NCI-H524 (cell line): Measurements from ENCODE around the gene BTRC.
"Not testable (repeated sequence)": the region's sequence is repeated elsewhere in the genome, so short reads cannot be mapped to it uniquely, and the experiment has no call there.

Experiments used
- DNase-seq, 2 experiments: peaks; one replicate each; lab custom pipeline; 2025; lab: John Stamatoyannopoulos, UW

The BTRC gene

DNA sequence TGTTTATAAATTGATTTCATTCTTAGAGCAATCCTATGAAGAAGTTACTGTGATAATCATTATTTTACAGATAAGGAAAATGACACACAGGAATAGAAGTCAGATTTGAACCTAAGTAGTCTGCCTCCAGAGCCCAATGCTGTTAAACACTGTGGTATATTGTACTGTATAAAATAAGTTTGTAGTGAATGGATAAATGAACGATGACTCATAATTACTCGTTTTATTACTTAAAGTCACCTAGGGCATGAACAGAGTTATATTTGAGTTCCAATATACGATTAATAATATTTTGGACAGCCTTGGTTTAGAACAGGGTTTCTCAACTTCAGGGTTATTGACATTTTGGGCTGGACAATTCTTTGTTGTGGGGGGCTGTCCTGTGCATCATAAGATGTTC is 7.8 kb upstream of the BTRC start:
- no peak for DNase-seq

DNA sequence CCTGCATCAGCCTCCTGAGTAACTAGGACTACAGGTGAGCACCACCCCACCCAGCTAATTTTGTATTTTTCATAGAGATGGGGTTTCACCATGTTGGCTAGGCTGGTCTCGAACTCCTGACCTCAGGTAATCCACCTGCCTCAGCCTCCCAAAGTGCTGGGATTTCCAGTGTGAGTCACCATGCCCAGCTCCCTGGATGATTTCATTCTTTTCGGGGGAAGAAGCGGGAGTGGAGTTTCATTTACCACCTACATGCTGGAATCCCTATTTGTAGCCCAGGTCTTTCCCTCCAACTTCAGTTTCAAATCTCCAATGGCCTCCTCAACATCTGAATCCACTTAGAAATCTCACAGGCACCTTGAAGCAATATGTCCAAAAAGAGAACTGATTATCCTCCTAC is 2.9 kb upstream of the BTRC start:
- DNase-seq = no peak

GRCh38 chr10:101351477-101351876 is 2.5 kb upstream of the BTRC start:
- DNase-seq = peak in 1 of 2 experiments; percentile 6

DNA sequence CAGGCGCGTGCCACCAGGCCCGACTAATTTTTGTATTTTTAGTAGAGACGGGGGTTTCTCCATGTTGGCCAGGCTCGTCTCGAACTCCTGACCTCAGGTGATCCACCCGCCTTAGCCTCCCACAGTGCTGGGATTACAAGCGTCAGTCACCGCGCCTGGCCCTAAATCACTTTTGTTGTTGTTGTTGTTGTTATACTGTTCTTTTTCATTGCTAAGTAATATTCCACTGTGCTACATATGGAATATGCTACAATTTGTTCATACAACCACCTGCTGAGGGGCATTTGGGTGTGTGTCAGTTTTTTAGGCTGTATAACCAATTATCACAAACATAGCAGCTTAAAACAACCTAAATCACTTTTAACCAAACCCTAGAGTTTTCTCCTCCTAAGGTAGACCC is 1.1 kb upstream of the BTRC start:
- not testable (repeated sequence) for DNase-seq

- DNase-seq = peak in 1 of 2 experiments; percentile 43
Measured at GRCh38 chr10:101354328-101355071, 535 bp downstream of the BTRC start.

DNA sequence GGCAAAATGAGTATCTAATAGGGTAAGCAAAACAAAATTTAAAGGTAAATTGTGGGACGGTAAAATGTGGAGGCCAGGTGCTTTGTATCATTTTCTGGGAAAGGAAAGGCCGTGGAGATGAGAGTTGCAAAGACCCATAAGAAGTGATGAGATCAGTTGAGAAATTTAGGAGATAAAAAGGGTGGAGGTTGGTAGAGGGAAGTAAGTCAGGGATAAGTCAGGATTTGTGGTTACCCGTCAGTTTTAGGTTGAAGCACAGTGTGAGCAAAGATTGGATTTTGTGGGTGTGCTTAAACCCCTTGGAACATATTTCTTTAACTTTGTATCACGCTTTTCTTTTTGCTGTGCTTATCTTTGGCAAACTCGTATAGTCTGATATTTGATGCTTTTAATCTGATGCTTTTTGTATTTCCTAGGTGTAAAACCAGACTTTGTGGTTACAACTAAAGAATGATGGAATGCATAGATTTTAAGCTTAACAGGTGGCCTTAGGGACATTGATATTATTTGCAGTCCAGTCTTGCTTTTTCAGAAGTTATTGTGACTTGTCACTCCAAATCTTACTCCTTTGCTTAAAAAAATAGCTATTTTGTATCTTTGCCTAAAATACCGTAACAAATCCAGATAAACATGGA is 1.2 kb downstream of the BTRC start:
- DNase-seq = no peak

DNA sequence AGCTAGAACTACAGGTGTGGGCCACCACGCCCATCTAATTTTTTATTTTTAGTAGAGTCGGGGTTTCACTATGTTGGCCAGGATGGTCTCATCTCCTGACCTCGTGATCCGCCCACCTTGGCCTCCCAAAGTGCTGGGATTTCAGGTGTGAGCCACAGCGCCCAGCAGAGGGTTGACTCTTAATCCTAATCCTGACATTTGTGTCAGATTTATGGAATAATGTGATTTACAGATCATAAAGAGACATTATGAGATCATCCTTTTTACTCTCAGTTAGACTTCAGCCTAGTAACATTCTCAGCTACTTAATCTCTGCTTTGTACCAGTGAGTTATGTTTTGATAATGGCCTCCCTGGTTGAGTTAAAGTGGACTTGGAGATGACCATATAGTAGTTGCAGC is 2.2 kb downstream of the BTRC start:
- DNase-seq = no peak

GRCh38 chr10:101357958-101358357 is 4.0 kb downstream of the BTRC start:
- no peak for DNase-seq

DNA sequence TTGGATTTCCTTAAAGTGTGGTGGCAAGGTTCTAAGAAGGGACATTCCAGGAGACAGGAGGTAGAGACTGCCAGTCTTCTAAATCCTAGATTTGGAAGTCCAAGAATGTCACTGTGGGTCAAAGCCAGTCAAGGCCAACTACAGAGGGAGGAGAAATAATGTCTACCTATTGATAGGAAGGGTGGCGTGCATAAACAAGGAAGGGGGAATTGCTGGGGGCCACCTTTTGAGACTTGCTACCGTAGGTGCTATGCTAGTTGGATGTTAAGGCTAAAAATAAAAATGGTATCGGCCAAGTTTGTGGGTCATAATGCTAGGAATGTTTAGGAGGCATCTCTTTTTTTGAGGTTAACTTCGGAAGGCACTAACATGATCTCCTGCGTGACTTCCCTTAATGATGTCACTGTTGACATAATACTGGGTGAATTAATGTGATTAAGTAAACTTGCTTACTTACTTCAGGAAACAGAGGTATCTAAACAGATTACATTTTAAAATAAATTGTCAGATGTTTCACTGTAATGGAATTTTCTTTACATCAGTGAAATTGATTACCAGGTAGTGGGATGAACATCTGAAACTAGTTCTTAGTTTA is 4.8 kb downstream of the BTRC start:
- no peak for DNase-seq

- DNase-seq = not testable (repeated sequence)
Measured at GRCh38 chr10:101360090-101360489, 6.1 kb downstream of the BTRC start.

GRCh38 chr10:101360841-101361240 is 6.9 kb downstream of the BTRC start:
- DNase-seq = not testable (repeated sequence)

GRCh38 chr10:101363850-101364400 is 10.0 kb downstream of the BTRC start:
- no peak for DNase-seq

DNA sequence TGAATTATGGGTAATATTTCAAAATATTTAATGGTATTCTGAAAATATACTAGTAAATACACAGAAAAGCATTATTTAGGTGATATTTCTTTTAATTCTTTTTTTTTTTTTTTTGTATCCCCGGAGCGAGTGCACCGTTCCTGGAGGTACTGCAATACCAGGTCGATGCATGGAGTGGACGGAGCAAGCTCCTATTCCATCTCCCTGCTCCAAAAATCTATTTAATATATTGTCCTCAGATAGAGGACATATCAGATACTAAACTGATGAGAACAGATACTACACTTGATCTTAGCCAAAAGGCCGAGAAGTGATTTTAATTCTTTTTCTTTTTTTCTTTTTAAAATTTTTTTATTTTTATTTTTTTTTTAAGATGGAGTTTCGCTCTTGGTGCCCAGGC is 10.8 kb downstream of the BTRC start:
- no peak for DNase-seq

GRCh38 chr10:101367569-101368453 is 13.8 kb downstream of the BTRC start:
- no peak for DNase-seq

- no peak for DNase-seq
Measured at GRCh38 chr10:101373063-101373462, 19.1 kb downstream of the BTRC start.

DNA sequence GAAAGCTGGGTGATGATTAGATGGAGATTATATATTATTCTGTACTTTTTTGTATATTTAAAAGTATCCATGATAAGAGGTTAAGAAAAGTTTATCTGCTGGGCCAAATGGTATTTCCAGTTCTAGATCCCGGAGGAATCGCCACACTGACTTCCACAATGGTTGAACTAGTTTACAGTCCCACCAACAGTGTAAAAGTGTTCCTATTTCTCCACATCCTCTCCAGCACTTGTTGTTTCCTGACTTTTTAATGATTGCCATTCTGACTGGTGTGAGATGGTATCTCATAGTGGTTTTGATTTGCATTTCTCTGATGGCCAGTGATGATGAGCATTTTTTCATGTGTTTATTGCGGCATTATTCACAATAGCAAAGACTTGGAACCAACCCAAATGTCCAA is 20.0 kb downstream of the BTRC start:
- DNase-seq = not testable (repeated sequence)

DNA sequence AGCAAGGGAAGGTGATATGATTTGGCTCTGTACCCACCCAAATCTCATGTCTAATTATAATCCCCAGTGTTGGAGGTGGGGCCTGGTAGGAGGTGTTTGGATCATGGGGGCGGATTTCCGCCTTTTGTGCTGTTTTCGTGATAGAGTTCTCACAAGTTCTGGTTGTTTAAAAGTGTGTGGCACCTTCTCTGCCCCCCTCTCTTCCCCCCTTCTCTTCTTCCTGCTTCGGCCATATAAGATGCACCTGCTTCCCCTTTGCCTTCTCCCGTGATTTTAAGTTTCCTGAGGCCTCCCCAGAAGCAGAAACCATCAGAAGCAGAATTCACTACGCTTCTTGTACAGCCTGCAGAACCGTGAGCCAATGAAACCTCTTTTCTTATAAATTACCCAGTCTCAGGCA is 21.1 kb downstream of the BTRC start:
- no peak for DNase-seq

DNA sequence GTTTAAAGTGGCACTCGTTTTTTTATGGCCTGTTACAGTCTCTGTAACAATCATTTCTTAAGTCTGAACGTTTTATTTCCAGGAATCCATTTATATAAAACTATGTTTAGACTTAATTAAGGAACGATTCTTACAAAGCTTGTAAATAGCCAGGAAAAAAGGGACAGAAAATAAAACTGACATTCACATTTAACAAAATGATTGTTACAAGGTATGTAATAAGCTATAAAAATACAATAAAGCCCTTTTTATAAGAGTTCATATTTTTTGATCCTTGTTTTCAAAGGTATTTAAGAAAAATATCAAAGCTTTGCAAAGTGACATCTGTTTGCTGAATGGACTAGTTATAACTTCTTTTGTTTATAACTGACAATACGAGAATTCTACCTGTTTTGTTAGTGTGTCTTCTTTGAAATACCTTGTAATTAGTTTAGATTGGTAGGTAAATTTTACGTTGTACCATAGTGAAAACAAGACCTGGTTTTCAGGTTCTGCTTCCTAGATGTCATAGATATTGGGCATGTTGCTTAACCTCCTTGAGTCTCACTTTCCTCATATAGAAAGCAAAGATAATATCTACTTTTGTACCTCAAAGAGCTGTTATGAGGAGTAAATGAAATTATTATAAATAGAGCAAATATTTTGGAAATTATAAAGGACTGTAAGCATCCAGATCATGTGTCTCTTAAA is 25.8 kb downstream of the BTRC start:
- DNase-seq = no peak

- DNase-seq = no peak
Measured at GRCh38 chr10:101380353-101381017, 26.5 kb downstream of the BTRC start.

- DNase-seq = no peak
Measured at GRCh38 chr10:101385866-101386658, 32.1 kb downstream of the BTRC start.
